ENCODE measurements around the gene BRSK2.

- TF ChIP-seq, protein P1, sequence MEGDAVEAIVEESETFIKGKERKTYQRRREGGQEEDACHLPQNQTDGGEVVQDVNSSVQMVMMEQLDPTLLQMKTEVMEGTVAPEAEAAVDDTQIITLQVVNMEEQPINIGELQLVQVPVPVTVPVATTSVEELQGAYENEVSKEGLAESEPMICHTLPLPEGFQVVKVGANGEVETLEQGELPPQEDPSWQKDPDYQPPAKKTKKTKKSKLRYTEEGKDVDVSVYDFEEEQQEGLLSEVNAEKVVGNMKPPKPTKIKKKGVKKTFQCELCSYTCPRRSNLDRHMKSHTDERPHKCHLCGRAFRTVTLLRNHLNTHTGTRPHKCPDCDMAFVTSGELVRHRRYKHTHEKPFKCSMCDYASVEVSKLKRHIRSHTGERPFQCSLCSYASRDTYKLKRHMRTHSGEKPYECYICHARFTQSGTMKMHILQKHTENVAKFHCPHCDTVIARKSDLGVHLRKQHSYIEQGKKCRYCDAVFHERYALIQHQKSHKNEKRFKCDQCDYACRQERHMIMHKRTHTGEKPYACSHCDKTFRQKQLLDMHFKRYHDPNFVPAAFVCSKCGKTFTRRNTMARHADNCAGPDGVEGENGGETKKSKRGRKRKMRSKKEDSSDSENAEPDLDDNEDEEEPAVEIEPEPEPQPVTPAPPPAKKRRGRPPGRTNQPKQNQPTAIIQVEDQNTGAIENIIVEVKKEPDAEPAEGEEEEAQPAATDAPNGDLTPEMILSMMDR (IDR thresholded peaks at IDR 0.05; ENCODE audit: insufficient read depth, low read depth, low read length): no peak
- no peak for TF ChIP-seq EZH2 (IDR thresholded peaks at IDR 0.05; ENCODE audit: insufficient read depth, low read length)
These were observed 17.8 kb upstream of the BRSK2 start for GRCh38 chr11:1371836-1372465.
